ENCODE measurements around the gene VCAN. TPM values are rescaled to one million over a fixed set of nuclear protein-coding genes. Genes with fewer than 3 reads are reported as not detected.
A peak's percentile ranks its signal among the peaks of the same experiment; 100 is the strongest.

Gene VCAN
- total RNA-seq, 1 donor from 2014 or later = 431 TPM

- Histone ChIP-seq H3K9me3 (ENCODE audit: insufficient read depth, low read depth, low read length) (no peaks in the 10 kb centered on the region), H3K9ac (ENCODE audit: low read length) (no peak overlapping the region), H3K4me2 (ENCODE audit: low read length) (no peak overlapping the region), H2AFZ (ENCODE audit: low read depth, low read length) (no peak overlapping the region), H3K27ac (ENCODE audit: low read depth, low read length) (no peak overlapping the region), H4K20me1 (ENCODE audit: insufficient read depth, low read length) (peaks cover 27% of the 10 kb centered on the region), H3K79me2 (ENCODE audit: insufficient read depth, low read length) (peaks cover 37% of the 10 kb centered on the region), H3K4me1 (ENCODE audit: insufficient read depth, low read length) (peaks cover 8% of the 10 kb centered on the region), H3K36me3 (ENCODE audit: insufficient read depth, low read length) (peaks cover 32% of the 10 kb centered on the region), H3K4me3 (ENCODE audit: insufficient read depth, low read depth, low read length) (no peak overlapping the region), H3K27me3 (ENCODE audit: insufficient read depth, low read length) (no peaks in the 10 kb centered on the region)
- no peaks in the 10 kb centered on the region for H3K27me3 Mint-ChIP-seq (ENCODE audit: low read depth, unreplicated experiment)
- H3K9me3 Mint-ChIP-seq (ENCODE audit: unreplicated experiment) = peaks cover 5% of the 10 kb centered on the region
- no peak overlapping the region for H3K4me3 Mint-ChIP-seq (ENCODE audit: unreplicated experiment)
- H3K36me3 Mint-ChIP-seq (ENCODE audit: low read depth, unreplicated experiment) = peaks cover 40% of the 10 kb centered on the region
- H3K27ac Mint-ChIP-seq (ENCODE audit: unreplicated experiment) = no peak overlapping the region
- TF ChIP-seq, protein P1, sequence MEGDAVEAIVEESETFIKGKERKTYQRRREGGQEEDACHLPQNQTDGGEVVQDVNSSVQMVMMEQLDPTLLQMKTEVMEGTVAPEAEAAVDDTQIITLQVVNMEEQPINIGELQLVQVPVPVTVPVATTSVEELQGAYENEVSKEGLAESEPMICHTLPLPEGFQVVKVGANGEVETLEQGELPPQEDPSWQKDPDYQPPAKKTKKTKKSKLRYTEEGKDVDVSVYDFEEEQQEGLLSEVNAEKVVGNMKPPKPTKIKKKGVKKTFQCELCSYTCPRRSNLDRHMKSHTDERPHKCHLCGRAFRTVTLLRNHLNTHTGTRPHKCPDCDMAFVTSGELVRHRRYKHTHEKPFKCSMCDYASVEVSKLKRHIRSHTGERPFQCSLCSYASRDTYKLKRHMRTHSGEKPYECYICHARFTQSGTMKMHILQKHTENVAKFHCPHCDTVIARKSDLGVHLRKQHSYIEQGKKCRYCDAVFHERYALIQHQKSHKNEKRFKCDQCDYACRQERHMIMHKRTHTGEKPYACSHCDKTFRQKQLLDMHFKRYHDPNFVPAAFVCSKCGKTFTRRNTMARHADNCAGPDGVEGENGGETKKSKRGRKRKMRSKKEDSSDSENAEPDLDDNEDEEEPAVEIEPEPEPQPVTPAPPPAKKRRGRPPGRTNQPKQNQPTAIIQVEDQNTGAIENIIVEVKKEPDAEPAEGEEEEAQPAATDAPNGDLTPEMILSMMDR (IDR thresholded peaks at IDR 0.05; ENCODE audit: insufficient read depth, low read depth, low read length) = no peak
- no peak for TF ChIP-seq EZH2 (IDR thresholded peaks at IDR 0.05; ENCODE audit: insufficient read depth, low read length)
- FAIRE-seq = no peak
- DNase-seq (ENCODE audit: low read depth) = no peak
- peaks cover 22% of the 10 kb centered on the region for H3K4me1 Mint-ChIP-seq (ENCODE audit: low read depth, unreplicated experiment)
Measured at GRCh38 chr5:83507431-83507830, 35.9 kb downstream of the VCAN start.

DNA sequence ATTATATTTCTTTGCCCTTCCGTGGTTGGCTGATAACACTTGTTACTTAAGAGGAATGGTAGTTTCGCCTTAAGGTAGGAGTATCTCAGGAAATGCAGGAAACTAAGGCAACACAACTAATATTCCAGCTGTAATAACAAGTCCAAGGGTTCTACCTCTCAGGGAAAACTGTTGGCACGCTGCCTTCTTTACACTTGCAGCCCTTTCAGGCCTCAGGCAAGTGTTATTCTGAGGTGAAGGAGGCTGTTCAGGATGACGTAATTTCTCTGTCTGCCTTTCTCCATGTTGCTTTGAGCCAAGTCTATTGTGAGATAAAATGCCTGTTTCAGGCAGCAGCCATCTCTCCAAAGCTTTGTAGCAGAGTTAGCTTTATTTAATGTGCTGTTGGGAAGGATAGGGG lies 38.0 kb downstream of the VCAN start:
- Histone ChIP-seq H3K9me3 (ENCODE audit: insufficient read depth, low read depth, low read length) (no peaks in the 10 kb centered on the region), H3K4me2 (ENCODE audit: low read length) (peak overlapping the region; percentile 5), H3K9ac (ENCODE audit: low read length) (peak overlapping the region; percentile 30), H3K79me2 (ENCODE audit: insufficient read depth, low read length) (peaks cover 40% of the 10 kb centered on the region), H3K4me3 (ENCODE audit: insufficient read depth, low read depth, low read length) (no peak overlapping the region), H3K4me1 (ENCODE audit: insufficient read depth, low read length) (peaks cover 15% of the 10 kb centered on the region), H2AFZ (ENCODE audit: low read depth, low read length) (no peak overlapping the region), H4K20me1 (ENCODE audit: insufficient read depth, low read length) (peaks cover 16% of the 10 kb centered on the region), H3K27ac (ENCODE audit: low read depth, low read length) (peak overlapping the region; percentile 59), H3K36me3 (ENCODE audit: insufficient read depth, low read length) (peaks cover 36% of the 10 kb centered on the region), H3K27me3 (ENCODE audit: insufficient read depth, low read length) (no peaks in the 10 kb centered on the region)
- TF ChIP-seq, protein P1 (IDR thresholded peaks at IDR 0.05; ENCODE audit: insufficient read depth, low read depth, low read length) = no peak
- no peak for TF ChIP-seq EZH2 (IDR thresholded peaks at IDR 0.05; ENCODE audit: insufficient read depth, low read length)
- peaks cover 27% of the 10 kb centered on the region for H3K4me1 Mint-ChIP-seq (ENCODE audit: low read depth, unreplicated experiment)
- DNase-seq (ENCODE audit: low read depth) = peak; percentile 92
- H3K4me3 Mint-ChIP-seq (ENCODE audit: unreplicated experiment) = no peak overlapping the region
- peaks cover 5% of the 10 kb centered on the region for H3K9me3 Mint-ChIP-seq (ENCODE audit: unreplicated experiment)
- peaks cover 31% of the 10 kb centered on the region for H3K36me3 Mint-ChIP-seq (ENCODE audit: low read depth, unreplicated experiment)
- H3K27me3 Mint-ChIP-seq (ENCODE audit: low read depth, unreplicated experiment) = no peaks in the 10 kb centered on the region
- peak overlapping the region; percentile 86 for H3K27ac Mint-ChIP-seq (ENCODE audit: unreplicated experiment)
- no peak for FAIRE-seq

DNA sequence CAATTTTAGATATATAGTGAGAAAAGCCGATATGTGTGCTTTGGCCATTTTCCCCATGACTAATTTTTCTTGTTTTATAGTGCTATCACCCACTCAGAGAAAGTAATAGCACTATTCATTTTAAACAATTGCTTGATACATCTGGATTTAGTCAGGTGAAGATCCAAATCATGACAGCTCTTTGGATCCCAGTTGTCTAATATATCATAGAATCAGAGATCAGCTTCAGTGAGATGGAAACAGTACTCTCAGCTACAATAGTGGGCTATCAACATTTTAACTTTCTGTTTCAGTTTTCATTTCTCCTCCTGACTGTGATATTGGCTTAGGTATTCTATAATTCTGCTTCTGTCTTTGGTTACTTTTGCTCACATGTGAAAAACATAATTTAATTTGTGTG lies 38.7 kb downstream of the VCAN start:
- peak overlapping the region; percentile 5 for H3K4me2 ChIP-seq (ENCODE audit: low read length)
- H3K9ac ChIP-seq (ENCODE audit: low read length) = peak overlapping the region; percentile 30
- H3K36me3 ChIP-seq (ENCODE audit: insufficient read depth, low read length) = peaks cover 39% of the 10 kb centered on the region
- no peaks in the 10 kb centered on the region for H3K27me3 ChIP-seq (ENCODE audit: insufficient read depth, low read length)
- no peak overlapping the region for H3K4me3 ChIP-seq (ENCODE audit: insufficient read depth, low read depth, low read length)
- Mint-ChIP-seq H3K27me3 (ENCODE audit: low read depth, unreplicated experiment) (no peaks in the 10 kb centered on the region), H3K27ac (ENCODE audit: unreplicated experiment) (no peak overlapping the region), H3K4me1 (ENCODE audit: low read depth, unreplicated experiment) (peaks cover 27% of the 10 kb centered on the region), H3K36me3 (ENCODE audit: low read depth, unreplicated experiment) (peaks cover 28% of the 10 kb centered on the region), H3K9me3 (ENCODE audit: unreplicated experiment) (peaks cover 5% of the 10 kb centered on the region), H3K4me3 (ENCODE audit: unreplicated experiment) (no peak overlapping the region)
- H2AFZ ChIP-seq (ENCODE audit: low read depth, low read length) = no peak overlapping the region
- TF ChIP-seq EZH2 (IDR thresholded peaks at IDR 0.05; ENCODE audit: insufficient read depth, low read length) = no peak
- TF ChIP-seq, protein P1 (IDR thresholded peaks at IDR 0.05; ENCODE audit: insufficient read depth, low read depth, low read length) = no peak
- peaks cover 16% of the 10 kb centered on the region for H4K20me1 ChIP-seq (ENCODE audit: insufficient read depth, low read length)
- H3K9me3 ChIP-seq (ENCODE audit: insufficient read depth, low read depth, low read length) = no peaks in the 10 kb centered on the region
- H3K4me1 ChIP-seq (ENCODE audit: insufficient read depth, low read length) = peaks cover 15% of the 10 kb centered on the region
- DNase-seq (ENCODE audit: low read depth) (peak; percentile 34), FAIRE-seq (no peak)
- peak overlapping the region; percentile 59 for H3K27ac ChIP-seq (ENCODE audit: low read depth, low read length)
- peaks cover 43% of the 10 kb centered on the region for H3K79me2 ChIP-seq (ENCODE audit: insufficient read depth, low read length)

Data from astrocyte (in vitro differentiated cells and primary cell).